ENCODE data around the gene PPWD1.

PPWD1 gene

DNA sequence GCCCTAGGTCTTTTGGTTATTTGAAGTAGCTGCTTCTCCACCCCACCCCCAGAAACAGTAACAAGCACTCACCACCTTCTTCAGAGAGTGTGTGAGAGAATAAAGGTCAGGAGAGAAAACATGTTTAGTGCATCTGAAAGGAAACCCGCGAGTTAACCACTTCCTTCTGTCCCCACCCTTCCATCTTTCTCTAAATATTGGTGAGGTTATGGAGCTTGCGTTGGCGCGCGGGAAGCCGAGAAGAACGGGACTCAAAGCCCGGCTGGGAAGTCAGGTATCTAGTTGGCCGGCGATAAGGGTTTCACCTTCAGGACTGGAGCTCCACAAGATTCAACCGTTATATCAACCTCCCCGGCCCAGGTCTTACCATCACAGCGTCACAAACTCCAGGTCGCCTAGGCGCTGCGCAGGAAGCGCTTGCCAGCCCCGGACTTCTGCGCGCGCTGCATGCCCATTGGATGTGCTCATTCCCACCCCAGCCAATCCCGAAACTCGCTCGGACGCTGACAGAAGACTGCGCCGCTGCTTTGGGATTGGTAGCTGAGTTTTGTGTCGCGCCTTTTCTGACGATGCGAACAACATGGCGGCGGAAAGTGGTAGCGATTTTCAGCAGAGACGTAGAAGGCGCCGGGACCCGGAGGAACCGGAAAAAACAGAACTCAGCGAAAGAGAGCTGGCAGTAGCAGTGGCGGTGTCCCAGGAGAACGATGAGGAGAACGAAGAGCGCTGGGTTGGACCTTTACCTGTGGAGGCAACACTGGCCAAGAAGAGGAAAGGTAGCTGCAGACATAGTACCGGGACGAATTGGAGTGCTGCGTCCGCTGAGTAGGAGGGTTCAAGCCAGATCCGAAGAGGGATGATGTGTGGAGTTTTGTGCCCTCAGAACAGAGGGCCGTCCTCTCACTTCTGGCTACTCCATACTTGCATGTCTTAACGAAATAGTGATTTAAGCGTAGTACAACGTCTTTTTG is at the start of gene PPWD1, which contains the start of gene CENPK:
TSS of gene PPWD1 (plus strand) at position 566 of the 971 bp plus-strand sequence. CDS start at position 581, 15 bp downstream.
TSS of gene CENPK (minus strand) at position 438 of the 971 bp plus-strand sequence. CDS start 8,261 bp downstream, outside the sequence.
- TF ChIP-seq, protein P1, sequence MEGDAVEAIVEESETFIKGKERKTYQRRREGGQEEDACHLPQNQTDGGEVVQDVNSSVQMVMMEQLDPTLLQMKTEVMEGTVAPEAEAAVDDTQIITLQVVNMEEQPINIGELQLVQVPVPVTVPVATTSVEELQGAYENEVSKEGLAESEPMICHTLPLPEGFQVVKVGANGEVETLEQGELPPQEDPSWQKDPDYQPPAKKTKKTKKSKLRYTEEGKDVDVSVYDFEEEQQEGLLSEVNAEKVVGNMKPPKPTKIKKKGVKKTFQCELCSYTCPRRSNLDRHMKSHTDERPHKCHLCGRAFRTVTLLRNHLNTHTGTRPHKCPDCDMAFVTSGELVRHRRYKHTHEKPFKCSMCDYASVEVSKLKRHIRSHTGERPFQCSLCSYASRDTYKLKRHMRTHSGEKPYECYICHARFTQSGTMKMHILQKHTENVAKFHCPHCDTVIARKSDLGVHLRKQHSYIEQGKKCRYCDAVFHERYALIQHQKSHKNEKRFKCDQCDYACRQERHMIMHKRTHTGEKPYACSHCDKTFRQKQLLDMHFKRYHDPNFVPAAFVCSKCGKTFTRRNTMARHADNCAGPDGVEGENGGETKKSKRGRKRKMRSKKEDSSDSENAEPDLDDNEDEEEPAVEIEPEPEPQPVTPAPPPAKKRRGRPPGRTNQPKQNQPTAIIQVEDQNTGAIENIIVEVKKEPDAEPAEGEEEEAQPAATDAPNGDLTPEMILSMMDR (IDR thresholded peaks at IDR 0.05; ENCODE audit: control insufficient read depth, extremely low read depth, insufficient read depth): no peak
- peak; percentile 90 for DNase-seq (ENCODE audit: low read depth)
- H3K4me3 ChIP-seq (ENCODE audit: low read depth, low read length): peak within 1 kb of the TSS; percentile 78

DNA sequence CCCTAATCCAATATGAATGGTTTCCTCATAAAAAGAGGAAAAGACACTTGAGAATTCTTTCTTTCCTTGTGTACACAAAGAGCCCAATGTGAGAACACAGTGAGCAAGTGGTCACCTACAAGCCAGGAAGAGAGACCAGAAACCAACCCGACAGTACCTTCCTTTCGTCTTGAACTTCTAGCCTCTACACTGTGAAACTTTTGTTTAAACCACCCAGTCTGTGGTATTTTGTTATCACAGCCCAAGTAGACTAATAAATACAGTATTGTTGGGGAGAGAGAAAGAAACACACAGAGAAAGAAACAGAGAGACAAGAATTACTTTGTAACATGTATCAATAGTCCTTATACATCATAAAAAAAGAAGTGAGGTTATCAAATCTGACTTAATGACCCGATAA is 37.4 kb upstream of the PPWD1 start:
- DNase-seq (ENCODE audit: low read depth): no peak
- H3K4me3 ChIP-seq (ENCODE audit: low read depth, low read length): no peak overlapping the region
- TF ChIP-seq, protein P1 (IDR thresholded peaks at IDR 0.05; ENCODE audit: control insufficient read depth, extremely low read depth, insufficient read depth): no peak

DNA sequence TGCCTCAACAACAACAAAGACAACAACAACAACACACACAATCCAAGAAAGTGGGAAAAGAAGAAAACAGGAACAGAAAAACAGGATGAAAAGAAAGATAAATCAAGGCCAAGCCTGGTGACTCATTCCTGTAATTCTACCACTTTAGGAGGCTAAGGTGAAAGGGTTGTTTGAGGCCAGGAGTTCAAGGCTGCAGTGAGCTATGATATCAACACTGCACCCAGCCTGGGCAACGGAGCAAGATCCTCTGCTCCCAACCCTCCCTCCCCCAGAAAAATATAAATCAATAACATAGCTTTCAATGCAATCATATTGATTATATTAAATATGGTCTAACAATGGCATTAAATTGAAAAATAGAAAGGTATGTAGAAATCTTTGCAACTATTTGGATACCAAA is 32.2 kb upstream of the PPWD1 start:
- no peak overlapping the region for H3K4me3 ChIP-seq (ENCODE audit: low read depth, low read length)
- no peak for DNase-seq (ENCODE audit: low read depth)
- TF ChIP-seq, protein P1 (IDR thresholded peaks at IDR 0.05; ENCODE audit: control insufficient read depth, extremely low read depth, insufficient read depth): no peak

DNA sequence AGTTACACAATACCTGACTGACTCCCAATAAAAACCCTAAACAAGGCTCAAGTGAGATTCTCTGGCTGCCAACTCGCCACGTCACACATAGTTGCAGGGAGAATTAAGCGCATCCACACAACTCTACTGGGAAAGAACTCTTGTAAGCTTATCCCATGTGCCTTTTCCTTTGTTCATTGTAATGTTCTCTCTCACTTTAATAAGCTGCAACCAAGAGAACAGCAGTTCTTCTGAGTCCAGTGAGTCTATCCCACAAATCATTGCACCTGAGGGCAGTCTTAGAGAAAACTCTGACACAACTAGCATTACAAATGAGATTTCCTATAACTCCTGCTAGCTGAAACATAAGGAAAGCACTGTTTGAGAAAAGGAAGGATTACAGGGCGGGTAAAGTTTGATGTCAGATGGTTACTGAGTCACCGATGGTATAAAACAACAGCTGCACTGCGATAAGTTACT is 27.5 kb upstream of the PPWD1 start:
- TF ChIP-seq, protein P1 (IDR thresholded peaks at IDR 0.05; ENCODE audit: control insufficient read depth, extremely low read depth, insufficient read depth): no peak
- H3K4me3 ChIP-seq (ENCODE audit: low read depth, low read length): no peak overlapping the region
- DNase-seq (ENCODE audit: low read depth): no peak

DNA sequence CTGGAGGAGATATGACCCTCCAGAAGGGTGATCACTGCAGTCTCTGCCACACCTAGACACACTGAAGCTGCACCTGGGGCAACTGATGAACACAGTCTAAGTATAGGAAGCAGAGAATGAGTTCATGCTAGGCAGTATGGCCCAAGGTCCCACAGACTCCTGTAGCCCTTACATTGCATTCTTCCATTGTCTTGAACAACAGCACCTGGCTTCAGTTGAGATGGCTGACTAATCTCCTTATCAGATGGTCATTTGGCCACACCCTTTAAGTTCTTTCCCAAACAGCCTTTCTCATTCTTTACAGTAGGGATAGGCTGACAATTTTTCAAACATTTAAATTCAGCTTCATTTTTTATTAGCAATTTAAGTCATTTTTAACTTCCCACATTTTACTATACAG is 23.3 kb upstream of the PPWD1 start:
- DNase-seq (ENCODE audit: low read depth): no peak
- TF ChIP-seq, protein P1 (IDR thresholded peaks at IDR 0.05; ENCODE audit: control insufficient read depth, extremely low read depth, insufficient read depth): no peak
- H3K4me3 ChIP-seq (ENCODE audit: low read depth, low read length): no peak overlapping the region

DNA sequence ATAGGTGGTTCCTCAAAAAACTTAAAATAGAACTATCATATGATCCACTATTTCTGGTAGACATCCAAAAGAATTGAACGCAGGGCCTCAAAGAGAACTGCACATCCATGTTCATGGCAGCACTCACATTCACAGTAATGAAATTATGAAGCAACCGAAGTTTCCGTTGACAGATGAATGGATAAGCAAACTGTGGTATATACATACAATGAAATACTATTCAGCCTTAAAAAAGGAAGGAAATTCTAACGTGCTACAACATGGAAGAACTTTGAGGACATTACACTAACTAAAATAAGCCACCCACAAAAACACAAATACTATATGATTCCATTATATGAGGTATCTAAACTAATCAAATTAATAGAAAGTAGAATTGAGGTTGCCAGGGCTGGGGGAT is 18.6 kb upstream of the PPWD1 start:
- TF ChIP-seq, protein P1 (IDR thresholded peaks at IDR 0.05; ENCODE audit: control insufficient read depth, extremely low read depth, insufficient read depth): no peak

More for the DNA sequence above, 18.6 kb upstream of the PPWD1 start:
- DNase-seq (ENCODE audit: low read depth): no peak
- H3K4me3 ChIP-seq (ENCODE audit: low read depth, low read length): no peak overlapping the region

All from LNCaP clone FGC (cell line).